Testis (tissue), 3 donors: Measurements from ENCODE around the gene TSGA10IP. TPM values are rescaled to one million over a fixed set of nuclear protein-coding genes. Genes with fewer than 3 reads are reported as not detected.

Experiments used
- DNase-seq: peaks from one replicate; pipeline ENCODE4 v3.0.0-alpha.2; 2019
- H3K27ac ChIP-seq, 2 donors: fragments of 200-600 bp; sonication (generic); one replicate each; pipeline ENCODE4 v1.5.1; 2019
- H3K27me3 ChIP-seq: fragments of 200-600 bp; sonication (generic); one replicate; pipeline ENCODE4 v1.5.1; 2019
- H3K36me3 ChIP-seq: fragments of 200-600 bp; sonication (generic); one replicate; pipeline ENCODE4 v1.5.1; 2017; ENCODE audit warnings: low read depth; ENCODE audit errors: missing control alignments
- H3K4me1 ChIP-seq: fragments of 200-600 bp; sonication (generic); one replicate; pipeline ENCODE4 v1.5.1; 2019
- H3K4me3 ChIP-seq, 2 donors: fragments of 200-600 bp; sonication (generic); one replicate each; pipeline ENCODE4 v1.5.1; 2017 to 2019
- H3K9me3 ChIP-seq: fragments of 200-600 bp; sonication (generic); one replicate; pipeline ENCODE4 v1.5.1; 2017
- POLR2A ChIP-seq: fragments of 450-650 bp; IDR thresholded peaks from one replicate; pipeline ENCODE4 v1.6.1; 2017; ENCODE audit warnings: antibody characterized with exemption, mild to moderate bottlenecking, moderate library complexity
- WGBS, 2 donors: methylation state at CpG; one replicate each; pipeline ENCODE4 v1.1.5; 2018; 5-methylcytosine and 5-hydroxymethylcytosine counted together
- intact Hi-C: fragments of 100-400 bp; cut with DNase I; formaldehyde crosslinking; loops from one replicate; pipeline ENCODE4 v1.15.1; 2023; ENCODE audit warnings: low total_unique reads
- polyA plus RNA-seq: library from polyadenylated mRNA; stranded (reverse); fragments of 350-450 nt; fragmentation: Illumina TruSeq; extraction: RNeasy Lipid Tissue Mini Kit (QIAGEN cat#74804); gene quantifications from one replicate; pipeline ENCODE4 v1.2.3, GENCODE V29; 2014; ENCODE audit warnings: low read depth, low replicate concordance; ENCODE audit not compliant: insufficient read depth
- total RNA-seq, 2 donors: library from RNA; depleted of rRNA; stranded (reverse); fragments of >200 nt; gene quantifications; one replicate each; pipeline ENCODE4 v1.2.3, GENCODE V29; 2016
- TF ChIP-seq, protein P1 (sequence below), 3 experiments: fragments of 450-650 bp in 2 of 3; fragments of 200-600 bp in 1 of 3; sonication (generic) in 1 of 3; IDR thresholded peaks; one replicate each; pipeline ENCODE4 v1.5.1; 2016 to 2019; ENCODE audit warnings: antibody characterized with exemption in 3 of 3, mild to moderate bottlenecking in 2 of 3, moderate library complexity in 1 of 3

The TSGA10IP gene
- total and polyA plus RNA-seq, 3 donors from 2014 or later: 5.4 to 17.8 (median 5.5) TPM

GRCh38 chr11:65965986-65966762 lies 20.9 kb downstream of the TSGA10IP start:
- 88 to 89% methylated on average over 29 to 35 of the region's 36 CpGs for WGBS, 2 donors
- Histone ChIP-seq H3K4me3 (no peak overlapping the region), H3K36me3 (no peaks in the 10 kb centered on the region), H3K9me3 (no peaks in the 10 kb centered on the region), H3K27ac (no peak overlapping the region), H3K4me1 (peaks cover 39% of the 10 kb centered on the region), H3K27me3 (no peaks in the 10 kb centered on the region)
- intact Hi-C loops: no loop called here
- DNase-seq: no peak
- TF ChIP-seq, protein P1, sequence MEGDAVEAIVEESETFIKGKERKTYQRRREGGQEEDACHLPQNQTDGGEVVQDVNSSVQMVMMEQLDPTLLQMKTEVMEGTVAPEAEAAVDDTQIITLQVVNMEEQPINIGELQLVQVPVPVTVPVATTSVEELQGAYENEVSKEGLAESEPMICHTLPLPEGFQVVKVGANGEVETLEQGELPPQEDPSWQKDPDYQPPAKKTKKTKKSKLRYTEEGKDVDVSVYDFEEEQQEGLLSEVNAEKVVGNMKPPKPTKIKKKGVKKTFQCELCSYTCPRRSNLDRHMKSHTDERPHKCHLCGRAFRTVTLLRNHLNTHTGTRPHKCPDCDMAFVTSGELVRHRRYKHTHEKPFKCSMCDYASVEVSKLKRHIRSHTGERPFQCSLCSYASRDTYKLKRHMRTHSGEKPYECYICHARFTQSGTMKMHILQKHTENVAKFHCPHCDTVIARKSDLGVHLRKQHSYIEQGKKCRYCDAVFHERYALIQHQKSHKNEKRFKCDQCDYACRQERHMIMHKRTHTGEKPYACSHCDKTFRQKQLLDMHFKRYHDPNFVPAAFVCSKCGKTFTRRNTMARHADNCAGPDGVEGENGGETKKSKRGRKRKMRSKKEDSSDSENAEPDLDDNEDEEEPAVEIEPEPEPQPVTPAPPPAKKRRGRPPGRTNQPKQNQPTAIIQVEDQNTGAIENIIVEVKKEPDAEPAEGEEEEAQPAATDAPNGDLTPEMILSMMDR (IDR thresholded peaks at IDR 0.05): no peak
- TF ChIP-seq POLR2A: no peak

- 89 to 93% methylated on average over 18 to 30 of the region's 30 CpGs for WGBS, 2 donors
- no peak for DNase-seq
- Histone ChIP-seq H3K9me3 (no peaks in the 10 kb centered on the region), H3K36me3 (no peaks in the 10 kb centered on the region), H3K4me3 (no peak overlapping the region), H3K27ac (no peak overlapping the region), H3K4me1 (peaks cover 36% of the 10 kb centered on the region), H3K27me3 (no peaks in the 10 kb centered on the region)
- intact Hi-C loops: no loop called here
- TF ChIP-seq, protein P1 (IDR thresholded peaks at IDR 0.05): no peak
- TF ChIP-seq POLR2A: no peak
These were observed 22.2 kb downstream of the TSGA10IP start for GRCh38 chr11:65967329-65967934.

- DNase-seq: no peak
- H3K36me3 ChIP-seq: no peaks in the 10 kb centered on the region
- peaks cover 21% of the 10 kb centered on the region for H3K4me1 ChIP-seq
- no peaks in the 10 kb centered on the region for H3K9me3 ChIP-seq
- H3K27me3 ChIP-seq: no peaks in the 10 kb centered on the region
- H3K4me3 ChIP-seq: no peak overlapping the region
- no peak overlapping the region for H3K27ac ChIP-seq
- TF ChIP-seq, protein P1 (IDR thresholded peaks at IDR 0.05): no peak
- TF ChIP-seq POLR2A: no peak
- 74 to 75% methylated on average over 15 of the region's 15 CpGs for WGBS, 2 donors
- intact Hi-C loops: no loop called here
These were observed 23.6 kb downstream of the TSGA10IP start for GRCh38 chr11:65968600-65969482.

- Histone ChIP-seq H3K4me3 (no peak overlapping the region), H3K9me3 (no peaks in the 10 kb centered on the region), H3K27ac (no peak overlapping the region), H3K36me3 (no peaks in the 10 kb centered on the region), H3K4me1 (peaks cover 20% of the 10 kb centered on the region), H3K27me3 (no peaks in the 10 kb centered on the region)
- no peak for DNase-seq
- WGBS, 2 donors: 88 to 96% methylated on average over 8 of the region's 8 CpGs
- intact Hi-C loops: no loop called here
- no peak for TF ChIP-seq POLR2A
- TF ChIP-seq, protein P1 (IDR thresholded peaks at IDR 0.05): no peak
These were observed 26.8 kb downstream of the TSGA10IP start for GRCh38 chr11:65972116-65972515.
